Measurements from ENCODE around the gene G6PC1. TPM values are rescaled to one million over a fixed set of nuclear protein-coding genes. Genes with fewer than 3 reads are reported as not detected.
A peak's percentile ranks its signal among the peaks of the same experiment; 100 is the strongest.

The G6PC1 gene
- total and polyA plus RNA-seq, 2 of the 13 experiments (the other 11 are each of a cell fraction or from before 2014, with no cell fraction given) = 1.7 to 37.9 TPM

DNA sequence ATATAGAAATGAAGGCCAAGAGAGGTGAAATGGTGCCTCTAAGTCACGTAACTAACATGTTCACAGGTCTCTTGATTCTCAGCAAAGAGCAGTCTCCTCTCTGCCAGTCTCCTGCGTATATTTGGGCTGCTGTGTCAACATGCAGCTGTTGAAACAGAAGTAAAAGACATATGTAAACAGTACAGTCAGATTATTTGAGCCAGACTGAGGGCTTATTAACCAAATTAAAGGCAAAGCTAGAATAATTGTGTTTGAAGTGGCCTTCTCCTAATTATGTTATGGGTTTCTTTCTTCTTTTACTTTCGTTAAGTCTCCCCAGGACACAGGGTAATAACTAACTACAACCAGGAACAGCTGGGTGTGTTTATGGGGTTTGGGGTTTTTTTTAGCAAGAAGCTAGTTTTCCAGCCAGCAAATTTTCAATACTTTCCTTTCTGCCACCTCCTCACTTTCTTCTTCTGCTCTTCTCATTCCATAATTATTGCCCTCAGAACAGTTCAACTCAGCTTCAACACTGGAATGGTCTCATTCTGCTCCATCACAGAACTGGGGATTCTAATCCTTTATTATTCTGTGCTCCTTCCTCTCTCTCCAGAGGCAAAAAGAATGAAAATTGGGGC is 18.4 kb downstream of the G6PC1 start (continued):
- TF ChIP-seq ZBTB40 (IDR thresholded peaks at IDR 0.05) (no peak), ZBTB40 (CRISPR knock-in tag; IDR thresholded peaks at IDR 0.05) (no peak), POGZ (CRISPR knock-in tag; IDR thresholded peaks at IDR 0.05) (no peak), ISL2 (CRISPR knock-in tag; IDR thresholded peaks at IDR 0.05) (peak; percentile 46; the same call in 1 of the 2 replicates), ZNF775 (CRISPR knock-in tag; IDR thresholded peaks at IDR 0.05; ENCODE audit: borderline replicate concordance) (no peak), RCOR2 (CRISPR knock-in tag; IDR thresholded peaks at IDR 0.05) (0 out of 2 replicates have a peak, but pooled peaks have one; percentile 60), SSRP1 (CRISPR knock-in tag; IDR thresholded peaks at IDR 0.05) (no peak), ZNF549 (CRISPR knock-in tag; IDR thresholded peaks at IDR 0.05) (no peak), GFI1 (CRISPR knock-in tag; IDR thresholded peaks at IDR 0.05; ENCODE audit: borderline replicate concordance) (peak; percentile 63), MNT (IDR thresholded peaks at IDR 0.05) (no peak), PITX1 (CRISPR knock-in tag; IDR thresholded peaks at IDR 0.05) (peak; percentile 66), KAT8 (CRISPR knock-in tag; IDR thresholded peaks at IDR 0.05) (peak; percentile 50; the same call in 1 of the 2 replicates), FOXP1 (IDR thresholded peaks at IDR 0.05) (no peak), FOXP1 (CRISPR knock-in tag; IDR thresholded peaks at IDR 0.05) (peak; percentile 87), ZNF589 (CRISPR knock-in tag; conservative IDR thresholded peaks at IDR 0.05) (no peak), MYNN (CRISPR knock-in tag; IDR thresholded peaks at IDR 0.05; ENCODE audit: low read depth) (no peak), THAP11 (CRISPR knock-in tag; IDR thresholded peaks at IDR 0.05) (peak; percentile 57), DPF2 (CRISPR knock-in tag; IDR thresholded peaks at IDR 0.05; ENCODE audit: borderline replicate concordance, low read depth) (peak; percentile 85; the same call in 1 of the 2 replicates), SCMH1 (CRISPR knock-in tag; IDR thresholded peaks at IDR 0.05; ENCODE audit: borderline replicate concordance) (no peak), MXD4 (CRISPR knock-in tag; IDR thresholded peaks at IDR 0.05) (peak; percentile 51; the same call in 1 of the 2 replicates), KLF11 (CRISPR knock-in tag; IDR thresholded peaks at IDR 0.05) (0 out of 2 replicates have a peak, but pooled peaks have one; percentile 42), MIXL1 (CRISPR knock-in tag; IDR thresholded peaks at IDR 0.05) (peak; percentile 70; the same call in 1 of the 2 replicates)

Data from HepG2 (cell line).